HL-60 (cell line): ENCODE measurements around the gene TM9SF1.
"Not testable (repeated sequence)": the region's sequence is repeated elsewhere in the genome, so short reads cannot be mapped to it uniquely, and the experiment has no call there.

ENCODE experiments used
- CTCF ChIP-seq: IDR thresholded peaks from one replicate; pipeline ENCODE4 v1.5.1; 2011; ENCODE audit warnings: low read length, control low read depth, inconsistent platforms; ENCODE audit not compliant: insufficient read depth
- GABPA ChIP-seq: IDR thresholded peaks from 2 replicates; pipeline ENCODE4 v1.6.1; 2012; ENCODE audit warnings: low read depth
- REST ChIP-seq: IDR thresholded peaks from 2 replicates; pipeline ENCODE4 v1.6.1; 2012; ENCODE audit warnings: low read depth; ENCODE audit not compliant: insufficient replicate concordance
- SPI1 ChIP-seq: IDR thresholded peaks from 2 replicates; pipeline ENCODE4 v1.6.1; 2012; ENCODE audit warnings: low read depth, mild to moderate bottlenecking, borderline replicate concordance

DNA sequence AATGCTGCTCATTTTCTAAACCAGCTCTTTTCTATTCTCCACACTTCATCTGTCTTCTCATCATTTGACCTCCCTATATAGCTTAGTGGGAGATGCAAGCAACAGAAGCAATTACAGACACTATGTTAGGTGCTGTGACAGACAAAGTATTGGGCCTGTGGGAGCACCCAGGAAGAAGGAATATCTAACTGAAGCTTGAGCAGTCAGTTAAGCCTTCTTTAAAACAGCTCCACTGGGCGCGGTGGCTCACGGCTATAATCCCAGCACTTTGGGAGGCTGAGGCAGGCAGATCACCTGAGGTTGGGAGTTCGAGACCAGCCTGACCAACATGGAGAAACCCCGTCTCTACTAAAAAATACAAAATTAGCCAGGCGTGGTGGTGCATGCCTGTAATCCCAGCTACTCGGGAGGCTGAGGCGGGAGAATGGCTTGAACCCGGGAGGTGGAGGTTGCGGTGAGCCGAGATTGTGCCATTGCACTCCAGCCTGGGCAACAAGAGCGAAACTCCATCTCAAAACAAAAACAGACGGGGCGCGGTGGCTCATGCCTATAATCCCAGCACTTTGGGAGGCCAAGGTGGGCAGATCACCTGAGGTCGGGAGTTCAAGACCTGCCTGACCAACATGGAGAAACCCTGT is 8.1 kb upstream of the TM9SF1 start:
- TF ChIP-seq CTCF, GABPA, REST, SPI1: not testable (repeated sequence)
